NCI-H345 treated with DMSO at 0.1 percent for 48 hours (cell line): ENCODE results near the gene TBC1D13.
"Not testable (repeated sequence)": the region's sequence is repeated elsewhere in the genome, so short reads cannot be mapped to it uniquely, and the experiment has no call there.

Experiments
- DNase-seq: peaks from one replicate; lab custom pipeline; 2025; ENCODE audit not compliant: unreplicated experiment; lab: John Stamatoyannopoulos, UW

TBC1D13 gene

GRCh38 chr9:128843171-128843570 is 56.1 kb downstream of the TBC1D13 start:
- DNase-seq = not testable (repeated sequence)

- peak; percentile 81 for DNase-seq
Measured at GRCh38 chr9:128845186-128845931, 58.3 kb downstream of the TBC1D13 start.

- DNase-seq = no peak
Measured at GRCh38 chr9:128846680-128847030, 59.6 kb downstream of the TBC1D13 start.

- no peak for DNase-seq
Measured at GRCh38 chr9:128847803-128848202, 60.8 kb downstream of the TBC1D13 start.

- DNase-seq = not testable (repeated sequence)
Measured at GRCh38 chr9:128851024-128851423, 64.0 kb downstream of the TBC1D13 start.

- DNase-seq = not testable (repeated sequence)
Measured at GRCh38 chr9:128851779-128852600, 64.9 kb downstream of the TBC1D13 start.

GRCh38 chr9:128852646-128853045 is 65.6 kb downstream of the TBC1D13 start:
- not testable (repeated sequence) for DNase-seq

GRCh38 chr9:128854454-128854853 is 67.4 kb downstream of the TBC1D13 start:
- DNase-seq = not testable (repeated sequence)

GRCh38 chr9:128858476-128858875 is 71.4 kb downstream of the TBC1D13 start:
- not testable (repeated sequence) for DNase-seq
